GM12892 (cell line): ENCODE data around the gene PPP2R2B.

ENCODE experiments used
- POLR2A ChIP-seq: IDR thresholded peaks from 2 replicates; pipeline ENCODE4 v1.6.1; 2011; ENCODE audit warnings: low read depth, low read length, control low read depth
- TAF1 ChIP-seq: IDR thresholded peaks from 2 replicates; pipeline ENCODE4 v1.6.1; 2011; ENCODE audit warnings: low read depth, mild to moderate bottlenecking, control low read depth, low read length, borderline replicate concordance

DNA sequence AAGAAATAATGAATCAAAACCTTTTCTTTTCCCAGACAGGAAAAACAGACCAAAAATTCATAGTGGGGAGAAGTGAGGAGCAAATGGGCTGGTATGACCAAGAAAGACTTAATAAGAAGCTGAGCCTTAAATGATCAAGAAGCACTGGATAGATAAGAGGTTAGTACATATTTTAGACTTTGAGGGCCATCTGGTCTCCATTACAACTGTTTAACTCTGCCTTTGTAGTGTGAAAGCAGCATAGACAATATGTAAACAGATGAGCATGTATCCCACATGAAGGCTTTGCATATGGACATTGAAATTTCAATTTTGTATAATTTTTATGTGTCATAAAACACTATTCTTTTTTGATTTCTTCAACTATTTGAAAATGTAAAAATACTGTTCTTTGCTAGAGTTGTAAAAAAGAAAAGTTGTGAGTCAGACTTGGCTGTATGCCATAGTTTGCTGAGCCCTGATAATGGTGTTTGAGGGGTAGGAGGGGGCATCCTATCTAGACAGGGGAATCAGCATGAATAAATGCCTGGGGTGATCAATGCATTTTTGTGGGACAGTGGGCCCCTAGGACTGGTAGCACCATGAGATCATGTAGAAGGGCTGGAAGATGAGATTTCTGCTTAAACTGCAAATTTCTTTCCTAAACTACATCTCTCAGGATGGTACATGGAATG is 270.8 kb downstream of the PPP2R2B start:
- TF ChIP-seq TAF1: no peak
- TF ChIP-seq POLR2A: no peak
